HepG2 (cell line): ENCODE data around the gene MAN1A1. TPM values are rescaled to one million over a fixed set of nuclear protein-coding genes. Genes with fewer than 3 reads are reported as not detected.

Source experiments
- CEBPG ChIP-seq: IDR thresholded peaks from 2 replicates; pipeline ENCODE4 v1.6.1; 2016
- CENPX ChIP-seq: sonication (generic); formaldehyde crosslinking; IDR thresholded peaks from 2 replicates; pipeline ENCODE4 v1.9.0; 2021; ENCODE audit warnings: mild to moderate bottlenecking, missing genetic modification reagents, moderate library complexity
- EP300 ChIP-seq, 3 experiments: sonication (generic) in 1 of 3; formaldehyde crosslinking in 1 of 3; IDR thresholded peaks; 2 replicates each; pipeline versions ENCODE4 v1.5.1 to v1.6.1; 2011 to 2020; ENCODE audit warnings: low read depth in 2 of 3, low read length in 2 of 3, borderline replicate concordance in 1 of 3, improper control_type of control experiment in 1 of 3, mild to moderate bottlenecking in 1 of 3, missing genetic modification reagents in 1 of 3, moderate library complexity in 1 of 3
- ISL2 ChIP-seq: sonication (generic); formaldehyde crosslinking; IDR thresholded peaks from 2 replicates; pipeline ENCODE4 v1.5.0; 2020; ENCODE audit warnings: missing genetic modification reagents
- MEIS2 ChIP-seq: sonication (generic); formaldehyde crosslinking; IDR thresholded peaks from 2 replicates; pipeline ENCODE4 v1.9.0; 2021; ENCODE audit warnings: mild to moderate bottlenecking, missing genetic modification reagents
- RFX3 ChIP-seq: IDR thresholded peaks from 2 replicates; pipeline ENCODE4 v1.6.1; 2016; ENCODE audit warnings: missing biosample characterization, missing genetic modification reagents
- ZFP36L2 ChIP-seq: sonication (generic); formaldehyde crosslinking; IDR thresholded peaks from 2 replicates; pipeline ENCODE4 v1.4.0; 2020; ENCODE audit warnings: missing genetic modification reagents
- ZNF33A ChIP-seq: sonication (generic); formaldehyde crosslinking; IDR thresholded peaks from 2 replicates; pipeline ENCODE4 v1.5.1; 2020; ENCODE audit warnings: missing genetic modification reagents, mild to moderate bottlenecking, moderate library complexity, borderline replicate concordance
- ZNF367 ChIP-seq: sonication (generic); formaldehyde crosslinking; IDR thresholded peaks from 2 replicates; pipeline ENCODE4 v1.4.0; 2020; ENCODE audit warnings: missing genetic modification reagents, borderline replicate concordance
- ZNF629 ChIP-seq: sonication (generic); formaldehyde crosslinking; conservative IDR thresholded peaks from 2 replicates; pipeline ENCODE4 v1.5.0; 2020; ENCODE audit warnings: missing genetic modification reagents
- polyA plus RNA-seq, 8 experiments: library from polyadenylated mRNA; depleted of rRNA in 3 of 8; stranded (reverse) in 7 of 8; unstranded in 1 of 8; fragments of >200 nt; fragmentation: Illumina TruSeq in 4 of 8; extraction: Trizol in 4 of 8; gene quantifications; 2 replicates each; pipeline versions ENCODE4 v1.2.1 to v1.2.3, GENCODE V29; 2011 to 2016; ENCODE audit warnings: low read depth in 4 of 8, missing spikeins in 1 of 8, mixed read lengths in 1 of 8; ENCODE audit not compliant: insufficient read depth in 1 of 8
- total RNA-seq, 5 experiments: library from RNA; depleted of rRNA; stranded (reverse); fragments of >200 nt; fragmentation: Illumina TruSeq; extraction: Trizol; gene quantifications; 2 replicates each; pipeline ENCODE4 v1.2.3, GENCODE V29; 2016; ENCODE audit warnings: low read depth in 1 of 5
- TF ChIP-seq, protein P1 (sequence below): sonication (generic); formaldehyde crosslinking; IDR thresholded peaks from 2 replicates; pipeline ENCODE4 v1.8.1; 2022; ENCODE audit warnings: mild to moderate bottlenecking, missing genetic modification reagents
- TF ChIP-seq, protein P2 (sequence below): sonication (generic); formaldehyde crosslinking; IDR thresholded peaks from 2 replicates; pipeline ENCODE4 v1.4.0; 2020; ENCODE audit warnings: mild to moderate bottlenecking, missing genetic modification reagents
- TF ChIP-seq, protein P3 (sequence below): IDR thresholded peaks from 2 replicates; pipeline ENCODE4 v1.6.1; 2016; ENCODE audit warnings: low read depth, borderline replicate concordance
- TF ChIP-seq, protein P4 (sequence below): sonication (generic); formaldehyde crosslinking; IDR thresholded peaks from 2 replicates; pipeline ENCODE4 v1.8.0; 2022; ENCODE audit warnings: mild to moderate bottlenecking, missing genetic modification reagents, moderate library complexity

The MAN1A1 gene
- total and polyA plus RNA-seq, 2 of the 13 experiments (the other 11 are each of a cell fraction or from before 2014, with no cell fraction given), result 156 to 236 TPM

DNA sequence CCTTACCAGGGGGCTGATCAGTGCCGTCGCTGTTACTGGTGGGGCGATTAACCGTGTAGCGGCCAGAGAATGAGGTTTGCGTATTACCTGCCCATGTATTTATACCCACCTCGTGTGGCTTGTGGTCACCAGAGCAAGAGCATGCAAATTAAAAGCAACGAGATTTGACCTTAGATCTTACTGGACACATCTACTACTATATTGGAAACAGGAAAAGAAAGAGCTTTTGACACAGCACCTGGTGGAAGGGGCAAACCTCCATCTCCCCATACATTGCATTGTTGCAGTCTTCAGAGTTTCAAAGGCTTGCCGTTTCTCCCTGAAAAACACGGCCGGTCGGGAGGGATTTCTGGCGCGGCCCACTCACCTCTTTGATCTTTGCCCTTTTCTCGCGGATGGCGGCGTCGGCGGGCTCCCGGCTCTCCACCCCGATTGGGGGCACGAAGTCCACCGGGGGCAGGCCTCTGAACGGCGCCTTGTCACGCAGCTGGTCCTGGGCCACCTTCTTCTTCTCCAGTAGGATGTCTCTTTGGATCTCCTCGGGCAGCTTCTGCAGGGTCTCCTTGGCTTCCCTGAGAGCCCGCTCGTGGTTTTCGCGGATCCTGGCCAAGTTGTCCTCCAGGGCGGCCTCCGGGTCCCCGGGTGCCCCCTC, 1.3 kb downstream of the MAN1A1 start (continued):
- TF ChIP-seq ZNF33A (CRISPR knock-in tag), result no peak
- peak; percentile 22 to 59; a peak in 2 of 4 replicates for TF ChIP-seq EP300 (IDR thresholded peaks at IDR 0.05; ENCODE audit: low read depth in 2 of 2, low read length in 2 of 2)
- peak; percentile 23; the same call in 1 of the 2 replicates for TF ChIP-seq EP300 (CRISPR knock-in tag; IDR thresholded peaks at IDR 0.05; ENCODE audit: borderline replicate concordance)
- TF ChIP-seq CEBPG (CRISPR knock-in tag), result no peak; the same call in 1 of the 2 replicates
- TF ChIP-seq, protein P1, sequence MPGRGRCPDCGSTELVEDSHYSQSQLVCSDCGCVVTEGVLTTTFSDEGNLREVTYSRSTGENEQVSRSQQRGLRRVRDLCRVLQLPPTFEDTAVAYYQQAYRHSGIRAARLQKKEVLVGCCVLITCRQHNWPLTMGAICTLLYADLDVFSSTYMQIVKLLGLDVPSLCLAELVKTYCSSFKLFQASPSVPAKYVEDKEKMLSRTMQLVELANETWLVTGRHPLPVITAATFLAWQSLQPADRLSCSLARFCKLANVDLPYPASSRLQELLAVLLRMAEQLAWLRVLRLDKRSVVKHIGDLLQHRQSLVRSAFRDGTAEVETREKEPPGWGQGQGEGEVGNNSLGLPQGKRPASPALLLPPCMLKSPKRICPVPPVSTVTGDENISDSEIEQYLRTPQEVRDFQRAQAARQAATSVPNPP (CRISPR knock-in tag), result peak; percentile 92
- TF ChIP-seq, protein P2, sequence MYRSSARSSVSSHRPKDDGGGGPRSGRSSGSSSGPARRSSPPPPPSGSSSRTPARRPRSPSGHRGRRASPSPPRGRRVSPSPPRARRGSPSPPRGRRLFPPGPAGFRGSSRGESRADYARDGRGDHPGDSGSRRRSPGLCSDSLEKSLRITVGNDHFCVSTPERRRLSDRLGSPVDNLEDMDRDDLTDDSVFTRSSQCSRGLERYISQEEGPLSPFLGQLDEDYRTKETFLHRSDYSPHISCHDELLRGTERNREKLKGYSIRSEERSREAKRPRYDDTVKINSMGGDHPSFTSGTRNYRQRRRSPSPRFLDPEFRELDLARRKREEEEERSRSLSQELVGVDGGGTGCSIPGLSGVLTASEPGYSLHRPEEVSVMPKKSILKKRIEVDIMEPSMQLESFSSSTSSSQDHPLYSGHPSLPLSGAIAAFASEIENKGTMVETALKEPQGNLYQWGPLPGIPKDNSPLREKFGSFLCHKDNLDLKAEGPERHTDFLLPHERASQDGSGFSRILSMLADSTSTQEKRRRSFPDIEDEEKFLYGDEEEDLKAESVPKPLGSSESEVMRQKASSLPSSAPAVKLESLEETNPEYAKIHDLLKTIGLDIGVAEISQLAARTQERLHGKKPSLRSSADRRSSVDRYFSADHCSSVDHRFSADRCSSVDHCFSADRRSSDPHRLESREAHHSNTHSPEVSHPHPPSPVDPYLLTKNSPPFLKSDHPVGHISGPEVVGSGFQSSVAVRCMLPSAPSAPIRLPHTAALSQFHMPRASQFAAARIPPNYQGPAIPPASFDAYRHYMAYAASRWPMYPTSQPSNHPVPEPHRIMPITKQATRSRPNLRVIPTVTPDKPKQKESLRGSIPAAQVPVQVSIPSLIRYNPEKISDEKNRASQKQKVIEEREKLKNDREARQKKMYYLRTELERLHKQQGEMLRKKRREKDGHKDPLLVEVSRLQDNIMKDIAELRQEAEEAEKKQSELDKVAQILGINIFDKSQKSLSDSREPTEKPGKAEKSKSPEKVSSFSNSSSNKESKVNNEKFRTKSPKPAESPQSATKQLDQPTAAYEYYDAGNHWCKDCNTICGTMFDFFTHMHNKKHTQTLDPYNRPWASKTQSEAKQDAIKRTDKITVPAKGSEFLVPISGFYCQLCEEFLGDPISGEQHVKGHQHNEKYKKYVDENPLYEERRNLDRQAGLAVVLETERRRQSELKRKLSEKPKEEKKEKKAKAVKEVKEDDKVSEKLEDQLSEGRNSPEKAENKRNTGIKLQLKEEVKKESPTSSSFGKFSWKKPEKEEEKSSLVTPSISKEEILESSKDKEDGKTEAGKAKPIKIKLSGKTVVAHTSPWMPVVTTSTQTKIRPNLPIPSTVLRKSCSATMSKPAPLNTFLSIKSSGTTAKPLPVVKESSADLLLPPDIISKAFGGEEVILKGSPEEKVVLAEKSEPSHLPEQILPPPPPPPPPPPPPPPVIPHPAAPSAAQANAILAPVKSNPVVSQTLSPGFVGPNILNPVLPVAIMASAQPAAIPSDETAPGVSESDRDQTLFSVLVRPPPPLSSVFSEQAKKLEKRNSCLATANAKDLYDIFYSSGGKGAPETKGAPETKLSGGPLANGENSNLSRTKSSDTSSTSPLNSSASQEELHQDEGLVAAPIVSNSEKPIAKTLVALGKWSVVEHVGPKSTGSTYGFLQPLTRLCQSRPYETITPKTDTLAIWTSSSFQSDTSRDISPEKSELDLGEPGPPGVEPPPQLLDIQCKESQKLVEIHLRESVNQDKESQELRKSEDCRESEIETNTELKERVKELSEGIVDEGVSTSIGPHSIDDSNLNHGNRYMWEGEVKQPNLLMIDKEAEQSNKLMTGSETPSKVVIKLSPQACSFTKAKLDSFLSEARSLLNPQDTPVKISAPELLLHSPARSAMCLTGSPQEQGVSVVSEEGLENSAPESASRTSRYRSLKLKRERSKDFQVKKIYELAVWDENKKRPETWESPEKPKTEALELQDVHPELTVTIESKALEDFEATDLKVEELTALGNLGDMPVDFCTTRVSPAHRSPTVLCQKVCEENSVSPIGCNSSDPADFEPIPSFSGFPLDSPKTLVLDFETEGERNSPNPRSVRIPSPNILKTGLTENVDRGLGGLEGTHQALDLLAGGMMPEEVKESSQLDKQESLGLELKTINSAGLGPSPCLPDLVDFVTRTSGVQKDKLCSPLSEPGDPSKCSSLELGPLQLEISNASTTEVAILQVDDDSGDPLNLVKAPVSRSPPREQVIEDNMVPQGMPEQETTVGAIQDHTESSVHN (CRISPR knock-in tag), result no peak
- no peak for TF ChIP-seq ZNF367
- no peak for TF ChIP-seq RFX3
- TF ChIP-seq, protein P3, sequence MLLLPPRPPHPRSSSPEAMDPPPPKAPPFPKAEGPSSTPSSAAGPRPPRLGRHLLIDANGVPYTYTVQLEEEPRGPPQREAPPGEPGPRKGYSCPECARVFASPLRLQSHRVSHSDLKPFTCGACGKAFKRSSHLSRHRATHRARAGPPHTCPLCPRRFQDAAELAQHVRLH (CRISPR knock-in tag), result peak; percentile 13; the same call in 1 of the 2 replicates
- peak; percentile 19; the same call in 1 of the 2 replicates for TF ChIP-seq MEIS2
- peak; percentile 57 for TF ChIP-seq ISL2 (CRISPR knock-in tag)
- TF ChIP-seq ZNF629, result no peak
- TF ChIP-seq, protein P4, sequence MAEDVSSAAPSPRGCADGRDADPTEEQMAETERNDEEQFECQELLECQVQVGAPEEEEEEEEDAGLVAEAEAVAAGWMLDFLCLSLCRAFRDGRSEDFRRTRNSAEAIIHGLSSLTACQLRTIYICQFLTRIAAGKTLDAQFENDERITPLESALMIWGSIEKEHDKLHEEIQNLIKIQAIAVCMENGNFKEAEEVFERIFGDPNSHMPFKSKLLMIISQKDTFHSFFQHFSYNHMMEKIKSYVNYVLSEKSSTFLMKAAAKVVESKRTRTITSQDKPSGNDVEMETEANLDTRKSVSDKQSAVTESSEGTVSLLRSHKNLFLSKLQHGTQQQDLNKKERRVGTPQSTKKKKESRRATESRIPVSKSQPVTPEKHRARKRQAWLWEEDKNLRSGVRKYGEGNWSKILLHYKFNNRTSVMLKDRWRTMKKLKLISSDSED (CRISPR knock-in tag), result no peak
- TF ChIP-seq CENPX (CRISPR knock-in tag), result no peak
- TF ChIP-seq ZFP36L2 (CRISPR knock-in tag), result no peak
